K562 (cell line): ENCODE data around the gene SLC16A4. TPM values are rescaled to one million over a fixed set of nuclear protein-coding genes. Genes with fewer than 3 reads are reported as not detected.
A peak's percentile ranks its signal among the peaks of the same experiment; 100 is the strongest.

ENCODE experiments used
- AFF4 ChIP-seq: sonication (generic); formaldehyde crosslinking; IDR thresholded peaks from 2 replicates; pipeline ENCODE4 v1.8.0; 2023; ENCODE audit warnings: mild to moderate bottlenecking, missing genetic modification reagents
- CBFB ChIP-seq: sonication (generic); formaldehyde crosslinking; IDR thresholded peaks from 2 replicates; pipeline ENCODE4 v1.4.0; 2020; ENCODE audit warnings: mild to moderate bottlenecking, missing genetic modification reagents
- CBX1 ChIP-seq: sonication (generic); IDR thresholded peaks from 2 replicates; pipeline ENCODE4 v1.6.1; 2016; ENCODE audit warnings: antibody characterized with exemption, low read depth, mild to moderate bottlenecking
- E2F3 ChIP-seq: fragments of 250-450 bp; sonication (Bioruptor Pico); IDR thresholded peaks from 2 replicates; pipeline ENCODE4 v1.4.0; 2020; ENCODE audit warnings: mild to moderate bottlenecking
- GTF3C2 ChIP-seq: IDR thresholded peaks from 3 replicates; pipeline ENCODE4 v1.6.1; 2011; ENCODE audit warnings: borderline replicate concordance, mild to moderate bottlenecking, moderate library complexity; ENCODE audit not compliant: insufficient read length; ENCODE audit errors: extremely low read depth
- MED1 ChIP-seq: sonication (generic); formaldehyde crosslinking; IDR thresholded peaks from 2 replicates; pipeline ENCODE4 v1.8.1; 2023; ENCODE audit warnings: missing genetic modification reagents, borderline replicate concordance
- NFIX ChIP-seq: fragments of 250-450 bp; sonication (Bioruptor Pico); IDR thresholded peaks from 2 replicates; pipeline ENCODE4 v1.4.0; 2020; ENCODE audit warnings: low read depth, mild to moderate bottlenecking, moderate library complexity
- NUFIP1 ChIP-seq: fragments of 450-650 bp; IDR thresholded peaks from 2 replicates; pipeline ENCODE4 v1.6.1; 2018; ENCODE audit not compliant: partially characterized antibody
- PPARD ChIP-seq: fragments of 250-450 bp; sonication (Bioruptor Pico); IDR thresholded peaks from 2 replicates; pipeline ENCODE4 v1.8.0; 2022; ENCODE audit warnings: inconsistent platforms, mild to moderate bottlenecking, moderate library complexity
- SRSF1 ChIP-seq: fragments of 200-400 bp; formaldehyde crosslinking; IDR thresholded peaks from 2 replicates; pipeline ENCODE4 v1.6.1; 2017; ENCODE audit warnings: mild to moderate bottlenecking, low read depth, low read length, moderate library complexity
- TOE1 ChIP-seq, 2 experiments: fragments of 450-650 bp in 1 of 2; sonication (generic) in 1 of 2; formaldehyde crosslinking in 1 of 2; IDR thresholded peaks; 2 replicates each; pipeline versions ENCODE4 v1.7.1 to v1.8.0; 2016 to 2022; ENCODE audit warnings: borderline replicate concordance in 2 of 2, mild to moderate bottlenecking in 2 of 2, antibody characterized with exemption in 1 of 2, inconsistent platforms in 1 of 2, low read depth in 1 of 2, missing genetic modification reagents in 1 of 2, moderate library complexity in 1 of 2
- TRIM24 ChIP-seq, 2 experiments: fragments of 450-650 bp; IDR thresholded peaks; 2 replicates each; pipeline ENCODE4 v1.6.1; 2016
- XRCC5 ChIP-seq: fragments of 200-400 bp; formaldehyde crosslinking; IDR thresholded peaks from 2 replicates; pipeline ENCODE4 v1.6.1; 2017; ENCODE audit warnings: low read depth, mild to moderate bottlenecking, low read length
- polyA plus RNA-seq, 8 experiments: library from polyadenylated mRNA; depleted of rRNA in 4 of 8; stranded (reverse) in 5 of 8; unstranded in 3 of 8; fragments of >200 nt; fragmentation: Nextera tagmentation in 2 of 8; fragmentation: Illumina TruSeq in 1 of 8; extraction: Ambion mirVana in 2 of 8; extraction: Trizol in 1 of 8; gene quantifications; 2 replicates each; pipeline versions ENCODE4 v1.2.1 to v1.2.3, GENCODE V29; 2011 to 2014; ENCODE audit warnings: inconsistent platforms in 1 of 8, missing spikeins in 1 of 8
- total RNA-seq, 7 experiments: library from RNA; depleted of rRNA in 6 of 7; stranded (reverse); fragments of >200 nt in 6 of 7; fragmentation: Illumina TruSeq in 2 of 7; extraction: Trizol in 2 of 7; gene quantifications; 2 replicates each; pipeline versions ENCODE4 v1.2.1 to v1.2.3, GENCODE V29; 2011 to 2021; ENCODE audit warnings: low replicate concordance in 1 of 7
- TF ChIP-seq, protein P1 (sequence below): sonication (generic); formaldehyde crosslinking; IDR thresholded peaks from 2 replicates; pipeline ENCODE4 v1.5.0; 2020; ENCODE audit warnings: missing genetic modification reagents
- TF ChIP-seq, protein P2 (sequence below): sonication (generic); formaldehyde crosslinking; IDR thresholded peaks from 2 replicates; pipeline ENCODE4 v1.8.1; 2022; ENCODE audit warnings: missing genetic modification reagents
- TF ChIP-seq, protein P3 (sequence below): fragments of 450-650 bp; IDR thresholded peaks from 2 replicates; pipeline ENCODE4 v1.6.1; 2016; ENCODE audit warnings: borderline replicate concordance

Gene SLC16A4
- total and polyA plus RNA-seq, 9 of the 15 experiments (the other 6 are each of a cell fraction or from before 2014, with no cell fraction given), result 0.04 to 0.31 (median 0.18) TPM; not detected in 1

GRCh38 chr1:110338309-110338885 is 52.4 kb downstream of the SLC16A4 start (continued):
- TF ChIP-seq TOE1 (IDR thresholded peaks at IDR 0.05; ENCODE audit: borderline replicate concordance) (no peak), TOE1 (CRISPR knock-in tag; IDR thresholded peaks at IDR 0.05; ENCODE audit: borderline replicate concordance, low read depth) (0 out of 2 replicates have a peak, but pooled peaks have one; percentile 5), PPARD (no peak), MED1 (CRISPR knock-in tag) (no peak), NUFIP1 (no peak), XRCC5 (peak; percentile 61), CBX1 (0 out of 2 replicates have a peak, but pooled peaks have one; percentile 47), CBFB (CRISPR knock-in tag) (no peak), E2F3 (peak; percentile 96), GTF3C2 (no peak), TRIM24 (IDR thresholded peaks at IDR 0.05) (peak; percentile 30 to 67; a peak in 2 of 4 replicates), SRSF1 (no peak), NFIX (CRISPR knock-in tag) (no peak), AFF4 (CRISPR knock-in tag) (peak; percentile 80; the same call in 1 of the 2 replicates)
- TF ChIP-seq, protein P1, sequence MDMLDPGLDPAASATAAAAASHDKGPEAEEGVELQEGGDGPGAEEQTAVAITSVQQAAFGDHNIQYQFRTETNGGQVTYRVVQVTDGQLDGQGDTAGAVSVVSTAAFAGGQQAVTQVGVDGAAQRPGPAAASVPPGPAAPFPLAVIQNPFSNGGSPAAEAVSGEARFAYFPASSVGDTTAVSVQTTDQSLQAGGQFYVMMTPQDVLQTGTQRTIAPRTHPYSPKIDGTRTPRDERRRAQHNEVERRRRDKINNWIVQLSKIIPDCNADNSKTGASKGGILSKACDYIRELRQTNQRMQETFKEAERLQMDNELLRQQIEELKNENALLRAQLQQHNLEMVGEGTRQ, result peak; percentile 61
- TF ChIP-seq, protein P2, sequence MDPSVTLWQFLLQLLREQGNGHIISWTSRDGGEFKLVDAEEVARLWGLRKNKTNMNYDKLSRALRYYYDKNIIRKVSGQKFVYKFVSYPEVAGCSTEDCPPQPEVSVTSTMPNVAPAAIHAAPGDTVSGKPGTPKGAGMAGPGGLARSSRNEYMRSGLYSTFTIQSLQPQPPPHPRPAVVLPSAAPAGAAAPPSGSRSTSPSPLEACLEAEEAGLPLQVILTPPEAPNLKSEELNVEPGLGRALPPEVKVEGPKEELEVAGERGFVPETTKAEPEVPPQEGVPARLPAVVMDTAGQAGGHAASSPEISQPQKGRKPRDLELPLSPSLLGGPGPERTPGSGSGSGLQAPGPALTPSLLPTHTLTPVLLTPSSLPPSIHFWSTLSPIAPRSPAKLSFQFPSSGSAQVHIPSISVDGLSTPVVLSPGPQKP, result no peak
- TF ChIP-seq, protein P3, sequence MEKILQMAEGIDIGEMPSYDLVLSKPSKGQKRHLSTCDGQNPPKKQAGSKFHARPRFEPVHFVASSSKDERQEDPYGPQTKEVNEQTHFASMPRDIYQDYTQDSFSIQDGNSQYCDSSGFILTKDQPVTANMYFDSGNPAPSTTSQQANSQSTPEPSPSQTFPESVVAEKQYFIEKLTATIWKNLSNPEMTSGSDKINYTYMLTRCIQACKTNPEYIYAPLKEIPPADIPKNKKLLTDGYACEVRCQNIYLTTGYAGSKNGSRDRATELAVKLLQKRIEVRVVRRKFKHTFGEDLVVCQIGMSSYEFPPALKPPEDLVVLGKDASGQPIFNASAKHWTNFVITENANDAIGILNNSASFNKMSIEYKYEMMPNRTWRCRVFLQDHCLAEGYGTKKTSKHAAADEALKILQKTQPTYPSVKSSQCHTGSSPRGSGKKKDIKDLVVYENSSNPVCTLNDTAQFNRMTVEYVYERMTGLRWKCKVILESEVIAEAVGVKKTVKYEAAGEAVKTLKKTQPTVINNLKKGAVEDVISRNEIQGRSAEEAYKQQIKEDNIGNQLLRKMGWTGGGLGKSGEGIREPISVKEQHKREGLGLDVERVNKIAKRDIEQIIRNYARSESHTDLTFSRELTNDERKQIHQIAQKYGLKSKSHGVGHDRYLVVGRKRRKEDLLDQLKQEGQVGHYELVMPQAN, result peak; percentile 85; the same call in 1 of the 2 replicates
